Body of pancreas (tissue), 4 donors: ENCODE measurements around the gene SPARCL1.

Source experiments
- POLR2A ChIP-seq, 3 donors: fragments of 450-650 bp; IDR thresholded peaks; one replicate each; pipeline ENCODE4 v1.6.1; 2016; ENCODE audit warnings: antibody characterized with exemption in 3 of 3, mild to moderate bottlenecking in 2 of 3
- TF ChIP-seq, protein P1 (sequence below), 7 experiments: fragments of 450-650 bp in 4 of 7; fragments of 200-600 bp in 3 of 7; sonication (generic) in 3 of 7; IDR thresholded peaks; one replicate each; pipeline ENCODE4 v1.5.1; 2016 to 2019; ENCODE audit warnings: antibody characterized with exemption in 7 of 7

DNA sequence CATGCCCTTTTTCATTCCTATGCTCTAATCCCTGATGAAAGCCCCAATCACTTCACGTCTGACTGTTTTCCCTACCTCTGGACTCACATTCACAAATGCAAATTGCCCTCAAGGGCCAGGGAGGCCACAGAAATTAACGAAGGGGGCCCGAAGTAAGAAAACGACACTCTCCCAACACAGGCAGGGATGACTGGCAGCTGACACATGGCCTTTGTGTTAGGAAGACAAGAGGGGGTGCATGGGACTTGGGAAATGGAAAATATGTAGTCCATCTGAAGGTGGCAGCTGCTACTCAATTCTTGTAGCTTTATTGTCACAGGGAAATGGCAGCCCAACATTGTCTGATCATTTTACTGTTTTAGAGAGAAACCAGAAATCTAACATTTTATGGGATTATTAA, 12.3 kb upstream of the SPARCL1 start:
- no peak for TF ChIP-seq POLR2A (IDR thresholded peaks at IDR 0.05)
- TF ChIP-seq, protein P1, sequence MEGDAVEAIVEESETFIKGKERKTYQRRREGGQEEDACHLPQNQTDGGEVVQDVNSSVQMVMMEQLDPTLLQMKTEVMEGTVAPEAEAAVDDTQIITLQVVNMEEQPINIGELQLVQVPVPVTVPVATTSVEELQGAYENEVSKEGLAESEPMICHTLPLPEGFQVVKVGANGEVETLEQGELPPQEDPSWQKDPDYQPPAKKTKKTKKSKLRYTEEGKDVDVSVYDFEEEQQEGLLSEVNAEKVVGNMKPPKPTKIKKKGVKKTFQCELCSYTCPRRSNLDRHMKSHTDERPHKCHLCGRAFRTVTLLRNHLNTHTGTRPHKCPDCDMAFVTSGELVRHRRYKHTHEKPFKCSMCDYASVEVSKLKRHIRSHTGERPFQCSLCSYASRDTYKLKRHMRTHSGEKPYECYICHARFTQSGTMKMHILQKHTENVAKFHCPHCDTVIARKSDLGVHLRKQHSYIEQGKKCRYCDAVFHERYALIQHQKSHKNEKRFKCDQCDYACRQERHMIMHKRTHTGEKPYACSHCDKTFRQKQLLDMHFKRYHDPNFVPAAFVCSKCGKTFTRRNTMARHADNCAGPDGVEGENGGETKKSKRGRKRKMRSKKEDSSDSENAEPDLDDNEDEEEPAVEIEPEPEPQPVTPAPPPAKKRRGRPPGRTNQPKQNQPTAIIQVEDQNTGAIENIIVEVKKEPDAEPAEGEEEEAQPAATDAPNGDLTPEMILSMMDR (IDR thresholded peaks at IDR 0.05), result no peak
